HG03558 (cell line): ENCODE measurements around the gene PABPN1.

Source experiments
- ATAC-seq: cut with Tn5 transposase; IDR thresholded peaks from one replicate; pipeline ENCODE4 v1.9.1; 2021; ENCODE audit warnings: moderate number of reproducible peaks; ENCODE audit not compliant: unreplicated experiment; ENCODE audit errors: extremely low read depth

Gene PABPN1

GRCh38 chr14:23355871-23356435 lies 34.7 kb downstream of the PABPN1 start:
- no peak for ATAC-seq

DNA sequence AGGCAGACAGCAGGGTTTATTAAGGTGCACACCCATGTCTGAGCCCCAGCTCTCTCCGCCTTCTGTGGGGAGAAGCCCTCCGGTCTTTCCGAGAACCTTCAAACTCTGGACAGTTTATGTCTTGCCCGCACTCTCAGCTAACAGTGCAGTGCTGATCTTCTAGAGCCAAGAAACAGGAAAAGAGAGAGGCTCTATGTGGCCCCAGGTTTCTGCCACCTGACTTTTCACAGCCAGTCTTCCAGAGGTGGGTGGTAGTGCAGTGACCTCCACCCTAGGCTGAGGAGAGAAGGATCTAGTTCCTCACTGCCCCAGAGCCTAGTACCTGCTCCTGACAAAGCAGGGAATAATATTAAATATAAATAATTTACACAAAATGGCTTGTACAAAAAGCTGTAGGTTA lies 35.4 kb downstream of the PABPN1 start:
- ATAC-seq: no peak

DNA sequence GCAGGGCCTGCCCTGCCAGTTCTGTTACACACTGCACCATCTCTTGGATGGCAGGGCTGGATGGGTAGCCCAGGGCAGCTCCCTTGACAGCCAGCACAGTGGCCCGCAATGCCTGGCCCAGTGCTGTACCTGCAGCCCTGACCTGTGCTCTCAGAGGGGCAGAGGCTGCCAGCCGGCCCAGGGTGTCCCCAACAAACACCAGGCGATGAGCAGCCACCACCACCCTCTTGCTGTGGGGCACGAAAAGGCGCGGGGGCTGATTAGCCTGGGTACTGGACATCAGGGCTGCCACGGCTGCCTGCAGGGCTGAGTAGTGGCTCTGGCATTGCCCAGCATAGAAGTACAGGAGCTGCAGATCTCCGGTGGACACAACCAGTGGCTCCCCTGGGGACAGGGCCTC lies 36.0 kb downstream of the PABPN1 start:
- no peak for ATAC-seq

- ATAC-seq: no peak
Observed at GRCh38 chr14:23358042-23358441, 36.8 kb downstream of the PABPN1 start.

DNA sequence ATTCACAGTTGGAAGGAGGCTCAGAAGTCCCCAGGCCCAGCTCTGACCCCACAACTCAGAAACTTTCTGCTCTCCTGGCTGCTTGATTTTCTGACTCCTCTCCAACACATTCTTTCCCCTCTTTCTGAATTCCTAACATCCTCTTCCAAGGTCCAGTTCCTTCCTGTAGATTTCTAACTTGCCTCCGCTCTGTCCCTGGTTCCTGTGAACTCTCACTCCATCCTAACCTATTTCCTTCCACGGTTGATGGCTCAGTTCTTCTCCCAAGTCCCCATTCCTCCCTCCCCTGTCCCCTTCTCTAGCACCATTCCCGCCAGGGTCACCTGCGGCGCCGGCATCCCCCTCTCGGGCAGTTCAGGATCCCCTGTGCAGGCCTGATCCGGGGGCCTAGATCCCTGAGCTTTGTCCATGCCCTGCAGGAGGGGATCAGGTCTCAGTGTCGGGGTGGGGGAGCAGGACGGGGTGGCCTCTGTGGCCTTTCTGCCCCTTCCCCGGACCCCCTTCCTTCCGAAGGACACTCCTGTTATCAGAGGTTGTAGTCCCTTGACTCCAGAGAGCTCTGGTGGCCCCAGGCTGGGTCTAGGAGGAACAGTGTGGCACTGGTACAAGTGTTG lies 37.4 kb downstream of the PABPN1 start:
- no peak for ATAC-seq

DNA sequence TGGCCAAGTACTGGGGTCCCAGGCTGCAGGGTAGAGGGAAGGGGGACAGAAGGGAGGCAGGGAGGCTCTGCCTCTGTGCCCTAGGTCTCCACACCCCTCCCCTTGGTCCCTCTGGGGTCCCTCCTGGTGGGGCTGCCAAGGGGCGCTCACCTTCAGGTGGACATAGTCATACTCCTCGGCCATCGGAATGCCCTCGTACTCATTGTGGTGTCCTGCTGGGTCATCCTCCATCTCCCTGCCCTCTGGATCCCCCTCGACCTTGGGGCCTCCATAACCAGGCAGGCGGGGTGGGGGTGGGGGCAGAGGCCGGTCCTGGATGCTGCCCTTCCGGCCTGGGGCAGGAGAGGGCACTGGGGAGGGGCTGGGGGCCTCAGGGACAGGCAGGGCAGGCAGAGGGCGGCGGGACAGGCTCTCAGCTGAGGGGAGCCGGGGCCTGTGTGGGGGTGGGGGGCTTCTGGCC lies 37.9 kb downstream of the PABPN1 start:
- ATAC-seq: no peak

DNA sequence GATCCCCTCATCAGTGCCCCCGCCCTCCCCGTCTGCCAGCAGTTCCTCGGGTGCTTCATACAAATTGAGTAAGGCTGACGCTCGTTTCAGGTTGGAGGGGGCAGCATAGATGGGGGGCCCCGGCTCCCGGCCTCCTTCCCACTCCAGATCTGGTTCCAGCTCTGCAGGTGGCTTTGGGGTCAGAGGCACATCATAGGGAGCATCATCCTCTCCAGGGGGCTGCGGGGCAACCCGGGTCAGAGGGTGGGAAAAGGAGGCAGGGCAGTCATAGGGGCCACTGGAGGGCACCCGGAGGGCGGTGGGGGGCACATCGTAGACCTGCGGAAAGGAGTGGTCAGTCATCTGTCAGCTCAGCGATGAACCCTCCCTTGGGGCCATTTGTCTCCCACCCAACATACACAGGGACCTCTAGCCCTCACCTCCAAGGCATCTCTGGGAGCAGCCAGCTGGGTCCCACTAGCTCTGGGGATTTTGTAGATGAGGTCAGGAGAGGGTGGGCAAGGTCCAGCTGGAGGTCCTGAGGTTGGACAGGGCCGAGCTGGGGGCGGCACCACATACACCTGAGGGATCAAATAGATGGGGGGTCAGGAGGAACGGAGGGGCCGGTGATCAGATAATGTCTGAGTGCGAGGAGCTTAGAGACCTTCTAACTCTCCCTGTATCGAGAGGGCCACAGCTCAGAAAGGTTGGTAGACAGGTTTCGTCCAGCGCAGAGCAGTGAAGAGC lies 38.6 kb downstream of the PABPN1 start:
- no peak for ATAC-seq

DNA sequence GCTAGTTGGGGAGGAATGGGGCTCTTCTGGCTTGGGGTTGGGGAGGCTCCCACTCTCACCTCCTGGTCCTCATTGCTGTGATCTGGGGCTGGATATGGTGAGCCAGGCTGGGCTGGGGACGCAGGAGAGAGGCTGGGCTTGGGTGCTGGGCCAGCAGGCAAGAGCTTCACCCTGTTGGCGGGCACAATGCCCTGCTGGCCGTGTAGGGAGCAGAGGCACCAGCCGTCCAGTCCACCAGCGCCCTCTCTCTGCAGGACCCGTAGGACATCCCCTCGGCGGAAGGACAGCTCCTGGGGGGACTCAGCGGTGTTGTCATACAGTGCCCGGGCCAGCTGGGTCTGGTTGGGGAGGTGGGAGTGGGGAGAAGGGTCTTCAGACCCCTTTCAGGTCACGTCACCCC lies 39.2 kb downstream of the PABPN1 start:
- ATAC-seq: no peak

- no peak for ATAC-seq
Observed at GRCh38 chr14:23361320-23361719, 40.1 kb downstream of the PABPN1 start.

GRCh38 chr14:23361763-23362162 lies 40.5 kb downstream of the PABPN1 start:
- no peak for ATAC-seq

GRCh38 chr14:23362200-23362599 lies 40.9 kb downstream of the PABPN1 start:
- ATAC-seq: no peak

GRCh38 chr14:23364164-23365035 lies 43.1 kb downstream of the PABPN1 start:
- no peak for ATAC-seq

DNA sequence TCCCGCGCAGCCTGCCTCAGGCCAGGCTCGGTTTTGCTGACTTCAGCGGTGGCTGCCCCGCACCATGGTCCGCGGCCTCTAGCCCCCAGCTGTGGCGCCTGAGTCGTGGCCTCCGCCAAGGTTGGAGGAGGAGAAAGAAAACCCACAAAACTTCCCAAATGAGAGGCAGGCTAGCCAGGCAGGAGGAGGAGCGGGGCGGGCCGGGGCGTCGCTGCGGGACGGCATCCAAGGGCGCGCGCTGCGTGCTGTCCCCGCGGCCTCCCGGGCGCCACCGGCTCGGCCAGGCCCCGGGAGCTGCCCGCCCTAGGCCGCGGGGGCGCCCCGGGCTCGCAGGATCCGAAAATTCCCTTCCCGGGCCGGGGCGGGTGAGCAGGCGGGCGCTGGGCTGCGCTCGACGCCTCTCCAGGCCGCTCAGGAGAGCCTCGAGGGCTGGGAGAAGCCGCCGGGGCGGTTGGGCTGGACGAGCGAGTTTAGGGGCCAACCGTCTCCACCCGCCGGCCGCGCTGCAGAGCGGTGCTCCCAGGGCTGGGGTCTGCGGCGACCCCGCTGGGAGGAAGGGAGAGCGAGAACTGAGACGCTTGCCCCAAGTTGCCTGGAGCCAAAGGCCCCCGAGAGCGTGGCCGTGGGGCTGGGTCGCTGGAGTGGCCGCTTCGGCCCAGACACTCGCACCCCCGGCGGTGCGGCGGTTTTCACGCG lies 43.9 kb downstream of the PABPN1 start, which contains the start of gene EFS:
Gene EFS, minus strand, starts transcription at position 137 of the 696 bp plus-strand sequence. CDS start 147 bp downstream, outside the sequence.
- no peak for ATAC-seq

- ATAC-seq: no peak
Observed at GRCh38 chr14:23365732-23366425, 44.6 kb downstream of the PABPN1 start.

- ATAC-seq: no peak
Observed at GRCh38 chr14:23366426-23366921, 45.2 kb downstream of the PABPN1 start.

DNA sequence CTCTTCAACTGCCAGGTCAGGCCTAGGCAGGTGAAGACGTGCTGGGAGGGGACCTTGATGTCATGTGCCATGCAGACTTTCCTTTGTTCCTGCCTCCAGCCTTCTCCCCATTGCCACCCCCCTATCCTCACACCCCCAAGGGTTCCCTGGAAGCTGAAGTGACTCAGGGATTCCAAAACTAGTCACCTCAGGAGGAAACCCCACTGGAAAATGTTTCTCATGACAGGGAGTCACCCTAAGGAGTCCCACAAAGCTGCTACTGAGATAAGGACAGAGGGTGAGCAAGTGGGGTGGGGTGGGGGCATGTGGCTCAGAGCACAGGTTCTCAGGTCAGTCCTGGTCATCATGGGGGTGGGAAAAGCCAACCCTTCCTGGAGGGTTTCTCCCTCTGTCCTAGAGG lies 49.0 kb downstream of the PABPN1 start:
- no peak for ATAC-seq

GRCh38 chr14:23371865-23372264 lies 50.6 kb downstream of the PABPN1 start:
- ATAC-seq: no peak

GRCh38 chr14:23372509-23372908 lies 51.3 kb downstream of the PABPN1 start, which contains the start of gene IL25:
IL25 (plus strand) TSS chr14:23372809.
- no peak for ATAC-seq

- no peak for ATAC-seq
Observed at GRCh38 chr14:23373041-23373440, 51.8 kb downstream of the PABPN1 start.
